Right renal cortex interstitium (tissue), 3 donors: ENCODE data around the gene AKAP7. TPM values are rescaled to one million over a fixed set of nuclear protein-coding genes. Genes with fewer than 3 reads are reported as not detected.
"Not testable (repeated sequence)": the region's sequence is repeated elsewhere in the genome, so short reads cannot be mapped to it uniquely, and the experiment has no call there.

Experiments
- DNase-seq, 3 donors: peaks; one replicate each; pipeline ENCODE4 v3.0.0-alpha.2; 2013; ENCODE audit warnings: low read depth in 3 of 3, low spot score in 2 of 3
- polyA plus RNA-seq, 3 donors: library from polyadenylated mRNA; unstranded; fragments of 120-200 nt; gene quantifications; one replicate each; pipeline ENCODE4 v1.2.1, GENCODE V29; 2013; ENCODE audit not compliant: insufficient read length in 3 of 3

The AKAP7 gene
- polyA plus RNA-seq, 3 donors = 9.8 to 16.9 (median 14.9) TPM

DNA sequence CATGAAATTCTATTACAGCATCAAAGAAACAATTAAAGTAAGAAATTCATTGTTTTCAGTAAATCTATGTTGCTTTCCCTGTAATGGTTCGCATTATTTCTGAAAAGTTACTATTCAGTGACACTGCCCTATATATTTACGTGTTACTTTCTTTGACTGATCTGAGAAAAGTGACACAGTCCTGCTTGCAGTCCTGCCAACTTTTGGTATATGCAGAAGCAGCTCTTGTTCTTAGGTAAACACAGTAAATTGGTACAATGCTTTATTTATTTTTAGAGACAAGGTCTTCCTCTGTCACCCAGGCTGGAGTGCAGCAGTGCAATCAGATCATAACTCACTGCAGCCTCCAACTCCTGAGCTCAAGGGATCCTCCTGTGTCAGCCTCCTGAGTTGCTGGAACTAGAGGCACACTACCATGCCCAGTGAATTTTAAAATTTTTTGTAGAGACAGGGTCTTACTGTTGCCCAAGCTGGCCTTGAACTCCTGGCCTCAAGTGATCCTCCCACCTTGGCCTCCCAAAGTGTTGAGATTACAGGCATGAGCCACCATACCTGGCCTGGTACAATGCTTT lies 151.3 kb downstream of the AKAP7 start:
- no peak for DNase-seq

DNA sequence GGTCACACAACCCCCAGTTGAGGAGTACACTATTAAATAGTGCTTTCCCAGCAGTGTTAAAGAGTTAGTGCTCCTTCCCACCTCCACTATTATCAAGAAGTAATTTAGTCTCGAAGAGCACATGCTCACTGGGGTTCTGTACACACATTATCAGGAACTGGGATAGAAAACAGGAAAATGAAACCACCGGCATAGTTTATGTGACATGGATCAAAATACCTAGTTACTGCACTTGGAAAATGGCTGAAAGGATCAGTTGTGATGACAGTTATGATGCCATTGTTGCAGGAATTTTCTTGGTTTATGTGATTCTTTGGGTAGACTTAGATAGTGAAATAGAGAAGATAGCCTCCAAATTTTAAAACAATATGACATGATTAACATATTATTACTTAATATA lies 152.9 kb downstream of the AKAP7 start:
- no peak for DNase-seq

DNA sequence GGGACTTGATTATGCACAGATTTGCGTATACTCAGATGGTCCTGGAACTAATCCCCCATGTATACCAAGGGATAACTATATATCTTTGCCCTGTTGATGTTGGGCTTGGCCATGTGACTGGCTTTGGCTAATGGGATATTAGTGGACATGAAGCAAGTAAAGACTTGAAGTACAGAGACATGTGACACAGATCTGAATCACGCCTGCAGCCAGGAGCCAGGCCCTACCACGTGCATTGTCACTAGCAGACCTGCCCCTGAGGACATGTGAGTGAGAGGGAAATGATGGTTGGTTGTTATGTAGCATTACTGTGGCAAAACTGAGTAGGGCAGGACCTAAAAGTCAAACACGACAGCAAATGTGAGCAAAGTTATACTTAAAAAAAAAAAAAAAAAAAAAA lies 155.7 kb downstream of the AKAP7 start:
- DNase-seq = no peak

DNA sequence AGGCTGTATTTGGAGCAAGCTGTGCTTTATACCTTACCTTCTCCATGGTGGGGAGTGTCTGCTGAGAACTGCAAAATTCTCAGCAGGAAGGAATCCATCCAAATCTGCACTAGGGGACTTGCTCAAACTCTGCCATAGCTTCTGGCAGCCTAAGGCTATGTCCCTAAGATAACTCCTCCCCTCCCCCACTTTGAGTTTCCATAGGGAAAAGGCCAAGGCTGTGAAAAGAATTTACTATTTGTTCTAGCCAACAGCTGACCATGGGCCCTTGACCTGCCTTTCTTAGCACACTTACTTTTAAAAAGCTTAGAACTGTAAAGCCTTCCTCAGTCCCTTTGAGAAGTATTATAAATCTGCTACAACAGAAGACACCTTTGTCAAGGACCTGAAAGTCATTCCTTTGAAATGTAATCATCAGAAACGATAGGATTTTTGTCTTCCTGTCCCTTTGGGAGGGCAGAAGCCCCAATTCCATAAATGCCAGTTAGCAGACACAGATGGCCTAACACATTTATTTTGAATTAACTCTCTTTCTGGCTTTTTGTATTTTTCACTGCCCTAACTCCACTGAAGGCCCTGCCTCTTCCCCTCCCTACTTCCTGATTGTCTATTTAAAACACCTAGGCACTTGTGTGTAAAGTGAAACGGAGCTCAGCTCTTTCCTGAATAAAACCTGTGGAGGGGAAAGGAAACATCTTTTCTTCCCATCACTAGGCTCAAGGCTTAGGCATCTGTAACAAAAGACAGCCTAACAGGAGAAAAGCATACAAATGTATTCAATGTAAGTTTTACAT lies 157.1 kb downstream of the AKAP7 start:
- DNase-seq = peak in 1 of 3 donors; percentile 1

DNA sequence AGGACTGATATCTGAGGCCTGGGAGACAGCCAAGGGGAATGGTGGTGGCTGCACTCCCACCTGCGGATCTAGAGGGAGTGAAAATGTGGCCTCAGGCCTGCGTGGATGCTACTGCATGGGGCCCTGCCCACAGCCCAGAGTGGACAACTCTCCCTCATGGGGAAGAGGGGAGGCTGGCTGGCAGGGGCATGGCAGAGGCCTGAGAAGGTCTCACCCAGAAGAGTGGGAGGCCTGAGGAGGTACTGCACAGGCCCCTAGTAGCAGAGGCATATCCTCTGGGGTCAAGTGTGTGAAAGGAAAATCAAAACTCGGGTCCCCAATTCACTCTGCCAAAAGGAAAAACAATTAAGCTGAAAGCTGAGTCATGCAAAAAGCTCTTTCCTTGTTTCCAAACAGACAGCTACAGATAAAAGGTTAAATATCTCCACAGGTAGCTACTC lies 158.2 kb downstream of the AKAP7 start:
- DNase-seq = no peak

DNA sequence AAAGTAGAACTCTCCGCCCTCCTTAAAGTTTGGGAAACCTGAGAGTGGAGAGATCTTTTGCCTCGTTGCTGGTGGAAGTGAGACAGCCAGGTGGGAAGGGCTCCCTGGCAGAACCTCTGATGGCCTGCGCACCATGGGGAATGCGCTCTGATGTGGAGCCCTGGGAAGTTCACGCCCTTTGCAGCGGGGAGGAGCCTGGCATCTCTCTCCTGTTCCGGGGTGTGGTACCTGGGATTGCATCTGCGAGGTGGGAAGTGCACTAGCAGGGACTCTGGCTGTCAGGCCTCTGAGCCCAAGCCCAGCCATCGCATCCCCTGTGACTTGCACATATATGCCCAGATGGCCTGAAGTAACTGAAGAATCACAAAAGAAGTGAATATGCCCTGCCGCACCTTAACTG lies 159.8 kb downstream of the AKAP7 start:
- DNase-seq = no peak

DNA sequence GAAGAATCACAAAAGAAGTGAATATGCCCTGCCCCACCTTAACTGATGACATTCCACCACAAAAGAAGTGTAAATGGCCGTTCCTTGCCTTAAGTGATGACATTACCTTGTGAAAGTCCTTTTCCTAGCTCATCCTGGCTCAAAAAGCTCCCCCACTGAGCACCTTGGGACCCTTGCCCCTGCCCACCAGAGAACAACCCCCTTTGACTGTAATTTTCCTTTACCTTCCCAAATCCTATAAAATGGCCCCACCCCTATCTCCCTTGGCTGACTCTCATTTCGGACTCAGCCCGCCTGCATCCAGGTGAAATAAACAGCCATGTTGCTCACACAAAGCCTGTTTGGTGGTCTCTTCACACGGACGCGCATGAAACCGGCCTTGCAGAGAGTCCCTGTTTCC lies 165.6 kb downstream of the AKAP7 start:
- not testable (repeated sequence) for DNase-seq

DNA sequence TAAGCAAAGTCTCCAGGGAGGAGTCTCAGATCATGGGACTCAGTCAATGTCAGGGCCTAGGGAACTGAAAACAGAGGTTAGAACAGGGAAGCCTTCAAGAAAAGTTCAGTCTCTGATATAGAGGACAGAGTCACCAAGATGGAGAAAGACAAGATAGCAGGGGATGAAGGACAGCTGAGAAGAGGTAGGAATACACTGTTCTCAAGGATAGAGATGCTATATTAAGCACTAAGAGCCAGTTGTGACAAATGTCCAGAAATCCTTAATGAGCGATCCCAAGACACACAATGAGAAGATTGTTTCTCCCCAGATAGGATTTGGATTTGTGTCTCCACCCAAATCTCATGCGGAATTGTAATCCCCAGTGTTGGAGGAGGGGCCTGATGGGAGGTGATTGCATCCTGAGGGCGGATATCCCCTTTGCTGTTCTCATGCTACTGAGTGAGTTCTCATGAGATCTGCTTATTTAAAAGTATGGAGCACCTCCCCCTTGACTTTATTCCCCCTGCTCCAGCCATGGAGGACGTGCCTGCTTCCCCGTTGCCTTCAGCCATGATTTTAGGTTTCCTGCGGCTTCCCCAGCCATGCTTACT lies 168.2 kb downstream of the AKAP7 start:
- DNase-seq = no peak

DNA sequence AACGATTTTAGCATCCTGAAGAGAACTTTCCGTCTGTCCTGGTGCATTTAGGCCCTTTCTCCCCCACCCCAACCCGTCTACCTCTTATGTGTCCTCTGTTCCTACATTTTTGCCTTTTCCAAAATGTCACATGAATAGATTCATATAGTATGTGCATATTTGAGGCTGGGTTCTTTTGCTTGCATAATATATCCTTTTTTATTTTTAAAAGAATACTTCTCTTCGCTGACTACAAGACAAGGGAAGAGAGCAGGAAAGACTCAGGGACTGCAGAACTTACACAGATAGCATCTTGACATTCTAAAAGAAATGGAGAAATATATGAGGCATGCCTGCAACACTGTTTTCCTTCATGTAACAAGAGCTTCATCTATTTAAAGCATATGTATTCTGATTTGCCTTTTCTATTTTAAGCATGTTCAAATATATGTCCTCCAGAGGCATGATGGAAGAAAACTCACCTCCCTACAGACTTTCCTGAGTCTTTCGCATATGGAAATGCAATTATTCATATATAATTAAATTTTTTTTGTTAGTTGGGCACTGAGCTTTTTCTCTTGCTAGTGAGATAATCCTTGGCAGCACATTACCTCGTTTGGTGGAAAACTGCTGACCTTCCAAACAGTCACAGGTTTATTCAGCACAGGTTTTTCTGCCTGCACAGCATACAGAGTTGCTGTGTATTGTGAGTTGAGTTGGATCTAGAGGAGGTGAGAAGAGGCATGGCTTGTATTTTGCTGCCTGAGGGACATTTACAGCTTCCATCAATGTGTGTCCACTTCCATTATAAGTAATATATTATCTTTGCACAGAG lies 170.0 kb downstream of the AKAP7 start:
- no peak for DNase-seq

DNA sequence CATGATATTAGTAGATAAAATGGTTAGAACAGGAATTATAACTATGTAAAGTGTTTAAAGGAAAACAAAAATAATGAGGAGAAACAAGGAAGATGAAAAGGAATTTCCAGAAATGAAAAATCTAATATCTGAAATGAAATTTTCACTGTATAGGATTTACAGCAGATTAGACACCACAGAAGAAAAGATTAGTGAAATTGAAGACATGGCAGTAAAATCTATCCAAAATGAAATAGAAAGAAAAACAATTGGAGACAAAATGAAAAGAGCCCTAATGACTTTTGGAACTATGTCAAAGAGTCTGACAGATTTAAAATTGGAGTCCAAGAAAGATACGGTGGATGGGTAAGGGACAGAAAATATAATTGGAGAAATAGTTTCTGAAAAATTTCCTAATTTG lies 174.2 kb downstream of the AKAP7 start:
- no peak for DNase-seq

DNA sequence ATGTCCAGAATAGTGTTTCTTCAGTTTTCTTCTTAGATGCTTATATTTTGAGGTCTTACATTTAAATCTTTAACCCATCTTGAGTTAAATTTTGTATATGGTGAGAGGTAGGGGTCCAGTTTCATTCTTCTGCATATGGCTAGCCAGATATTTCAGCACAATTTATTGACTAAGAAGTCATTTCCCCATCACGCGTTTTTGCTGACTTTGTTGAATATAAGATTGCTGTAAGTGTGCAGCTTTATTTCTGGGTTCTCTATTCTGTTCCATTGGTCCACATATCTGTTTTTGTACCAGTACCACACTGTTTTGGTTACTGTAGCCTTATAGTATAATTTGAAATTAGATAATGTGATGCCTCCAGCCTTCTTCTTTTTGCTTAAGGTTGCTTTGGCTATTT lies 179.6 kb downstream of the AKAP7 start:
- DNase-seq = no peak

DNA sequence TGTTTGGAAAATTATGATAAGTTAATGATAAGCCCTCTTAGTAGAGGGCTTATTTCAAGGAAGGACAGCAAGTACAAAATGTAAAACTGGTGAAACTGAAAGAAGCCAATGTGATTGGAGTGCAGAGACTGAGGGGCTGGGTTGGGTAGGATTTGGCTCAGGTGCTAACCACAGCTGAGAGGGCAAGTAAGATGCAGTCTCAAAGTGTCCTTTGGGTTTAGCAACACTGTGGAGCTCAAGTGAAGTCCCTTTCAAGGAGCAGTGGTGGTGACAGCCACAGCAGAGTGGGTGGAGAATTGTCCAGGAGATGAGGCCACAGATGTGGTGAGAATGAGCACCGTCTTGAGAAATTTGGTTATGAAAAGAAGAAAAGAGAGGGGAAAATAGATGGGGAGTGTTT lies 181.4 kb downstream of the AKAP7 start:
- DNase-seq = no peak

DNA sequence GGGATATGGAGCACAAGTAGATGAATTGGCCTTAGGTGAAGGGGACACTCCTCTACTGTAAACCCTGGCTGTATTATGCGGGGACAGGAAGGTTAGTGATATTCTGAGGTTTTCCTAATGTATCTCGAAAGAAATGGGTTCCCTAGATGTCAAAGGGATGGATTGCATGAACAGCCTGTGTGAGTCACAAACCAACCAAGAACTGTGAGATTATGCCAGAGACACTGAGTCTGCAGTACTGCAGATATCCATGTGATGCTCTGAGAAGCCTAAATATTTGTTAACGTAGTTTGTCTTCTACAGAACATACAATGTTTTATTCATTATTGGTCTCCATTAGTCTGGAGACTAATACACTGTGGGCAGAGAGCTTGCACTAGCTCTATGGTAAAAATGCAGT lies 182.2 kb downstream of the AKAP7 start:
- DNase-seq = no peak

DNA sequence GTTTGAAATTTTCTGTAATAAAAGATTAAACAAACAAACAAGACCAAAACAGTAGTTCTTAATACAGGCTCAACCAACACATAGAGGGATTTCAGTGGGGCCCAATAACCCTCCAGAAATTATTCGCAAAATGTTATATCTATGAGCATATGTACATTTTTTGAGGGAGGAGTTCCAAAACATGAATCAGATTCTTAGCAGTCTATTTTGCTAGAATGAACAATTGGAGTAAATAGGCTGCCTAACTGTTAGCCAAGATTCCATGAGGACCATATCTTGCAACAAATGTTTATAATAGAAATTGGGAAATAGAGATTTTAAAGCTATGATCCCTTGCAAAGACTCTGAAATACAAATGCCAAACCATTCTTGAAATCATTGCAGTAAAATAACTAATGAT lies 186.3 kb downstream of the AKAP7 start:
- DNase-seq = no peak

DNA sequence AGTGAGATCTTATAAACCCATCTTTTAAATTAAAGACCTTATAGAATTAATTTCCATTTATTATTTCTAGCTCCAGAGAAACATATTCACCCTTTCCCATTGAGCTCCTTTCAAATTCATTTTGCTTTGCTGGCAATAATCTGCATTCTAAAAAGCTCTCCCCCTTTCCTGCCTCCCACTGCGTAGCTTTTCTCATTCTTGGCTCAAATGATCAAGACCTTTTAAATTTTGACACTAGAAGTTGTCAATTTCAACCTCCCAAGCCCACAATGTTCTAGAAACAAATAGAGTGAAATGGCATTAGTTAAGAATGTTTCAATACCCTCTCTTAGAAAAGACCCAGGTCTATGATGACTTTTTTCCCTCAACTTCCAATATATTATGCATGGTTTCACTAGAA lies 186.9 kb downstream of the AKAP7 start:
- DNase-seq = no peak

DNA sequence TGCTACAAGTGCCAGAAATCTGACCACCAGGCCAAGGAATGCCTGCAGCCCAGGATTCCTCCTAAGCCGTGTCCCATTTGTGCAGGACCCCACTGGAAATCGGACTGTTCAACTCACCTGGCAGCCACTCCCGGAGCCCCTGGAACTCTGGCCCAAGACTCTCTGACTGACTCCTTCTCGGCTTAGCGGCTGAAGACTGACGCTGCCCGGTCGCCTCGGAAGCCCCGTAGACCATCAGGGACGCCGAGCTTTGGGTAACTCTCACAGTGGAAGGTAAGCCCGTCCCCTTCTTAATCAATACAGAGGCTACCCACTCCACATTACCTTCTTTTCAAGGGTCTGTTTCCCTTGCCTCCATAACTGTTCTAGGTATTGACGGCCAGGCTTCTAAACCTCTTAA lies 190.4 kb downstream of the AKAP7 start:
- not testable (repeated sequence) for DNase-seq

DNA sequence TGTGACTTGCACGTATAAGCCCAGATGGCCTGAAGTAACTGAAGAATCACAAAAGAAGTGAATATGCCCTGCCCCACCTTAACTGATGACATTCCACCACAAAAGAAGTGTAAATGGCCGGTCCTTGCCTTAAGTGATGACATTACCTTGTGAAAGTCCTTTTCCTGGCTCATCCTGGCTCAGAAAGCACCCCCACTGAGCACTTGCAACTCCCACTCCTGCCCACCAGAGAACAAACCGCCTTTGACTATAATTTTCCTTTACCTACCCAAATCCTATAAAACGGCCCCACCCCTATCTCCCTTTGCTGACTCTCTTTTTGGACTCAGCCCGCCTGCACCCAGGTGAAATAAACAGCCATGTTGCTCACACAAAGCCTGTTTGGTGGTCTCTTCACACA lies 193.5 kb downstream of the AKAP7 start:
- not testable (repeated sequence) for DNase-seq

DNA sequence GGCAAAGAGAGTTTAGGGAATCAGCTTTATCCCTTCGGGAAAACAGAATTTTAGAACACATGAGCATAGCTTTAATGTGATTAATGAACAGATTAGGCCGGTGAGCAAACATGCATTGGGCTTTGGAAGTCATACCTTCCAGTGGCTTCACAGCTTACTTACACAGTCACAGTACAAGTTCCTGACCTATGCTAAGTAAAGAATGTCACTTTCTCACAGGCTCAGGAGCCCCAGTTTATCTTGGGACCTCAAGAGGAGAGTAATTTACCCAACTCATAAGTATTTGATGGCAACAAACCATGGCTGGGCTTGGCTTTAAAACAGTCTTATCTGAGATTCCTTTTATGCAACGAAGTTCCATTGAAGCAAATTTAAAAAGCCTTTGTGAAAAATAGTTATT lies 195.9 kb downstream of the AKAP7 start:
- DNase-seq = no peak

DNA sequence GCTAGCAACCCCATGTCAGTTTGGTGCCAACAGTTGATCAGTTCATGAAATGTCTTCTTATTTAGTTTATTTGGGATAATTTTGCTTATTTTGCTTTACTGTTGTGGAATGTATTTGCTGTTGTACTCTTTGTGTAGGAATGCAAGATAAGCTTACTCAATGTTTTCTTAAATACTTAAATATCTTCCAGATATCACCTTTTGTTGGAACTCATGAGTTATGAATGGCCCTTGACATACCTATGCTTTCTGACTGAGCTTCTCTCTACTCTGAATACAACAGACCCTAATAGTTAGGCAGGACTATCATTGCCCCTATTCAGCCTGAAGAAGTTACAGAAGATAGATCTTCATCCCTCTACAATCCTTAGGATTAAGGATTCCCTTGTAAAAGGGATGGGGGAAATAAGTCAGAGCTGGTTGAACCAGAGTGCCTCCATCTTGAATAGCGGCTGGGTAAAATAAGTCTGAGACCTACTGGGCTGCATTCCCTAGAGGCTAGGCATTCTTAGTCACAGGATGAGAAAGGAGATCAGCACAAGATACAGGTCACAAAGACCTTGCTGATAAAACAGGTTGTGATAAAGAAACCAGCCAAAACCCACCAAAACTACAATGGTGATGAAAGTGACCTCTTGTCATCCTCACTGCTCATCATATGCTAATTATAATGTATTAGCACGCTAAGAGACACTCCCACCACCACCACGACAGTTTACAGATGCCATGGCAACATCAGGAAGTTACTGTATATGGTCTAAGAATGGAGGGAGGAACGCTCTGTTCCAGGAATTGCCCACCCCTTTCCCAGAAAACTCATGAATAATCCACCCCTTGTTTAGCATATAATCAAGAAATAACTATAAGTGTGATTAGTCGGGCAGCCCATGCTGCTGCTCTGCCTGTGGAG lies 196.9 kb downstream of the AKAP7 start:
- no peak for DNase-seq
